ENCODE data around the gene ERG28.
"Not testable (repeated sequence)": the region's sequence is repeated elsewhere in the genome, so short reads cannot be mapped to it uniquely, and the experiment has no call there.

- TF ChIP-seq CTCF (conservative IDR thresholded peaks at IDR 0.05); ZFX (IDR thresholded peaks at IDR 0.05): not testable (repeated sequence)
Observed at GRCh38 chr14:75601061-75601460, 59.6 kb downstream of the ERG28 start.

Data from C4-2B (cell line).